Measurements from ENCODE around the gene GLRA1. TPM values are rescaled to one million over a fixed set of nuclear protein-coding genes. Genes with fewer than 3 reads are reported as not detected.
A peak's percentile ranks its signal among the peaks of the same experiment; 100 is the strongest.

The GLRA1 gene
- total RNA-seq, 3 donors from 2014 or later (not counting 1 experiment from before 2014, with no cell fraction given) = not detected

DNA sequence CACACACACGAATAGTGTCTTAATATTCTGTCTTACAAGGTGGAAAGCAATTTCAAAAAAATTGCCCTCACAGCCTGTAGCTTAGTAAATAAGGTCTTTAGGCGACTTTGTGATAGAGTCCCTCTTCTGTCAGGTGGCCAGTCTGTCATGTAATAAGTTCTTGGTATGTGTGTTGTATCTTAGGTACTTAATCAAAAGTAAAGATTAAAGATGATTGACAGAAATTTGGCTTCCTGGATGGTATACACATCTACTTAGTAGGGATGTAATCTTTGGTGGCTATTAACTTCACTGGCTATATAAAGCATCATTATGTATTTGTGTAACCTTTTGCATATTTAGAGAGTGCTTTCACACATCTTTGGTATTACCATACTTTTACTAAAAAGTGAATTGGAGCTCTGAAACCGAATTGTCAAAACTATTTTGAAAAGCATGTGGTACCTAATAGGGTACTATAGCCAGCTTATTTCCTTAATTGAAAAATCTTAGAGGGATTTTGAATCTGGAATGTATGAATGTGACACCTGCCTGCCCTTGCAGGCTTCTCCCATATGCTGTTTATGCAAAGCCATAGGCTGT is 149.5 kb downstream of the GLRA1 start:
- peak overlapping the region; percentile 39 for H3K4me3 Mint-ChIP-seq
- peaks cover 9% of the 10 kb centered on the region for H3K36me3 Mint-ChIP-seq
- H3K27me3 Mint-ChIP-seq (ENCODE audit: low read depth in 2 of 2) = no peaks in the 10 kb centered on the region
- ATAC-seq = no peak
- H3K4me1 Mint-ChIP-seq = peaks cover 67 to 69% of the 10 kb centered on the region in 2 donors
- no peaks in the 10 kb centered on the region for H3K9me3 Mint-ChIP-seq
- WGBS (ENCODE audit: insufficient coverage) = 39% methylated on average over 2 of the region's 3 CpGs
- no peak overlapping the region for H3K4me3 ChIP-seq (ENCODE audit: low read length)
- TF ChIP-seq, protein P1, sequence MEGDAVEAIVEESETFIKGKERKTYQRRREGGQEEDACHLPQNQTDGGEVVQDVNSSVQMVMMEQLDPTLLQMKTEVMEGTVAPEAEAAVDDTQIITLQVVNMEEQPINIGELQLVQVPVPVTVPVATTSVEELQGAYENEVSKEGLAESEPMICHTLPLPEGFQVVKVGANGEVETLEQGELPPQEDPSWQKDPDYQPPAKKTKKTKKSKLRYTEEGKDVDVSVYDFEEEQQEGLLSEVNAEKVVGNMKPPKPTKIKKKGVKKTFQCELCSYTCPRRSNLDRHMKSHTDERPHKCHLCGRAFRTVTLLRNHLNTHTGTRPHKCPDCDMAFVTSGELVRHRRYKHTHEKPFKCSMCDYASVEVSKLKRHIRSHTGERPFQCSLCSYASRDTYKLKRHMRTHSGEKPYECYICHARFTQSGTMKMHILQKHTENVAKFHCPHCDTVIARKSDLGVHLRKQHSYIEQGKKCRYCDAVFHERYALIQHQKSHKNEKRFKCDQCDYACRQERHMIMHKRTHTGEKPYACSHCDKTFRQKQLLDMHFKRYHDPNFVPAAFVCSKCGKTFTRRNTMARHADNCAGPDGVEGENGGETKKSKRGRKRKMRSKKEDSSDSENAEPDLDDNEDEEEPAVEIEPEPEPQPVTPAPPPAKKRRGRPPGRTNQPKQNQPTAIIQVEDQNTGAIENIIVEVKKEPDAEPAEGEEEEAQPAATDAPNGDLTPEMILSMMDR (IDR thresholded peaks at IDR 0.05) = no peak
- DNase-seq = no peak
- intact Hi-C loops (cut with micrococcal nuclease) = loop anchor here (10.0 kb wide), 2 partner anchors 520 to 1330 kb away; partner anchors contain the start of genes GM2A and RPS14
- H3K4me1 ChIP-seq (ENCODE audit: control insufficient read depth, insufficient read depth, low read length) = peaks cover 20% of the 10 kb centered on the region
- no peak overlapping the region for H3K27ac ChIP-seq (ENCODE audit: low read length)
- peak overlapping the region in 1 of 2 donors; percentile 61 for H3K27ac Mint-ChIP-seq
- no peaks in the 10 kb centered on the region for H3K9me3 ChIP-seq (ENCODE audit: control insufficient read depth, insufficient read depth, low read length)
- H3K36me3 ChIP-seq (ENCODE audit: control insufficient read depth, insufficient read depth, low read length) = peaks cover 3% of the 10 kb centered on the region
- no peaks in the 10 kb centered on the region for H3K27me3 ChIP-seq (ENCODE audit: control insufficient read depth, insufficient read depth, low read length)

DNA sequence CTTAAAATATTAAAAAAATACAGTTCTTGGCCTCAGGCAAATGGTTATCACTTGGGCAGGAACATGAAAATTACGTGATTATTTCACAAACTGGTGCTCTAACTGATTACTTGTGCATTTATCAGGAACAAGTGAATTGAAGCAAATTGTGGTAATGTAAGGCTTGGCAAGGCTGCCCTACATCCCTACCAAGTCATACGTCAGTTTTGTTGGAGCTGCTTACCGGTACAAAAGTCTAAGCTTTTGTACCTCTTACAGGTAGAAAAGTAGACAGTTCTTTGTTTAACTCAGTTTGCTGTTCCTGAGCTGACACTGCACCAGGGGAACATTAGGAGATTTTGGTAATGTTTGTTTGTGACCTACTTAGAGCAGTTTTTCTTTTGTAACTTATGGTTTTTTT is 150.7 kb downstream of the GLRA1 start:
- no peak overlapping the region for H3K27ac ChIP-seq (ENCODE audit: low read length)
- intact Hi-C loops (cut with micrococcal nuclease) = loop anchor here (10.0 kb wide), 2 partner anchors 519 to 1329 kb away; partner anchors contain the start of genes GM2A and RPS14

DNA sequence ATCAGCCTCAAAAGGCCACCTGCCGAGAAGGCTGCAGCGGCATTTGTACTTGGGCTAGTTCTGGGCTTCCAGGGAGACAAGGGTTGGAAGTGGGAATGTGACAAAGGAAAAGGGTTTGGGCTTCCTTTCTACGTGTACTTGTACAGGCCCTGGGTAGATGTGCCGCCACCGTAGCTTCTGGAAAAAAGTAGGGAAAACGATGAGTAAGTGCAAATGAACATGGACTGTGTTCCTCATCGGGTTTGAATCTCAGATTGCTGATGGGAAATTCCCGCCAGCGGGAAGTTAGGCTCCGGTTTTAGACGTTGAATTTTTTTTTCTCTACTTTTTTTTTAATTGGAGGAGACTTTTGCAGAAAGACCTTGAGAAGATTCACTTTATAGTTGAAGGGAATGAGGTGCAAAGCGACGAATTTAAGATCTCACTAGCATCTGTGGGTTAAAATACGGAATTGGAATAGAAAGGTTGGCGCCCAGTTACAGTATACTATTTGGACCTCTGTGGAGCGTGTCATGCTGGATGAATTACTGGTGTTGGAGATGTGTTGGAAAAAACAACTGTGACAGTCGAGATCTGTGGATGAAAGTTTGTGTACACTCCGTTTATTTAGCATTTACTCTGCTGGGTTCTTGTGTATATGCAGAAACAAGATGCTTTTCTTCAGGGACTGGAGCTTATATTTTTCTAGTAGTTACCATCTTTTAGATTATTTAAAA is 151.6 kb downstream of the GLRA1 start:
- DNase-seq (peak in 1 of 2 donors; percentile 54), ATAC-seq (no peak)
- Mint-ChIP-seq H3K9me3 (no peaks in the 10 kb centered on the region), H3K27ac (no peak overlapping the region), H3K36me3 (peaks cover 7% of the 10 kb centered on the region), H3K27me3 (ENCODE audit: low read depth in 2 of 2) (no peaks in the 10 kb centered on the region), H3K4me1 (peaks cover 54 to 57% of the 10 kb centered on the region in 2 donors), H3K4me3 (peak overlapping the region; percentile 82)
- peak overlapping the region; percentile 82 for H3K4me3 ChIP-seq (ENCODE audit: low read length)
- H3K27ac ChIP-seq (ENCODE audit: low read length) = peak overlapping the region; percentile 82
- WGBS (ENCODE audit: insufficient coverage) = under 1% methylated on average over 18 of the region's 18 CpGs
- intact Hi-C loops (cut with micrococcal nuclease) = loop anchor here (10.0 kb wide), 2 partner anchors 518 to 1328 kb away; partner anchors contain the start of genes GM2A and RPS14
- peaks cover 2% of the 10 kb centered on the region for H3K36me3 ChIP-seq (ENCODE audit: control insufficient read depth, insufficient read depth, low read length)
- no peaks in the 10 kb centered on the region for H3K27me3 ChIP-seq (ENCODE audit: control insufficient read depth, insufficient read depth, low read length)
- TF ChIP-seq, protein P1 (IDR thresholded peaks at IDR 0.05) = no peak
- H3K4me1 ChIP-seq (ENCODE audit: control insufficient read depth, insufficient read depth, low read length) = peaks cover 27% of the 10 kb centered on the region
- H3K9me3 ChIP-seq (ENCODE audit: control insufficient read depth, insufficient read depth, low read length) = no peaks in the 10 kb centered on the region

More for the DNA sequence above, 150.7 kb downstream of the GLRA1 start:
- H3K36me3 ChIP-seq (ENCODE audit: control insufficient read depth, insufficient read depth, low read length) = peaks cover 3% of the 10 kb centered on the region
- H3K4me1 ChIP-seq (ENCODE audit: control insufficient read depth, insufficient read depth, low read length) = peaks cover 29% of the 10 kb centered on the region
- Mint-ChIP-seq H3K27ac (peak overlapping the region in 1 of 2 donors; percentile 61), H3K9me3 (no peaks in the 10 kb centered on the region), H3K27me3 (ENCODE audit: low read depth in 2 of 2) (no peaks in the 10 kb centered on the region), H3K4me1 (peaks cover 58 to 61% of the 10 kb centered on the region in 2 donors), H3K4me3 (peak overlapping the region; percentile 82), H3K36me3 (peaks cover 9% of the 10 kb centered on the region)
- H3K27me3 ChIP-seq (ENCODE audit: control insufficient read depth, insufficient read depth, low read length) = no peaks in the 10 kb centered on the region
- ATAC-seq (no peak), DNase-seq (peak in 1 of 2 donors; percentile 26)
- 3% methylated on average over 3 of the region's 3 CpGs for WGBS (ENCODE audit: insufficient coverage)
- TF ChIP-seq, protein P1 (IDR thresholded peaks at IDR 0.05) = no peak
- H3K9me3 ChIP-seq (ENCODE audit: control insufficient read depth, insufficient read depth, low read length) = no peaks in the 10 kb centered on the region
- H3K4me3 ChIP-seq (ENCODE audit: low read length) = no peak overlapping the region

Other genes with a start within 250 kb of the GLRA1 start
- gene SPARC, start 237.9 kb downstream of the GLRA1 start, total RNA-seq = 10 to 100 TPM in 2 of 3 donors, 1 to 10 TPM in 1; 3.2 to 48.5 (median 23.4) TPM
- 10 to 100 TPM; 41.5 to 46.4 (median 46.2) TPM for gene ATOX1, start 166.2 kb downstream of the GLRA1 start, total RNA-seq
- 100 to 1,000 TPM in 2 of 3 donors, 10 to 100 TPM in 1; 94.9 to 127 (median 121) TPM for gene G3BP1, start 152.9 kb downstream of the GLRA1 start, total RNA-seq